Stimulated activated CD4-positive, alpha-beta T cell treated with anti-CD3 and anti-CD28 coated beads, Interleukin-4, amount 100 ng/mL, for 4 hours (primary cell): ENCODE data around the gene UBXN11.
A peak's percentile ranks its signal among the peaks of the same experiment; 100 is the strongest.

Source experiments
- DNase-seq, 2 experiments: peaks; one replicate each; pipeline ENCODE4 v3.0.0-alpha.2; 2020

Gene UBXN11

DNA sequence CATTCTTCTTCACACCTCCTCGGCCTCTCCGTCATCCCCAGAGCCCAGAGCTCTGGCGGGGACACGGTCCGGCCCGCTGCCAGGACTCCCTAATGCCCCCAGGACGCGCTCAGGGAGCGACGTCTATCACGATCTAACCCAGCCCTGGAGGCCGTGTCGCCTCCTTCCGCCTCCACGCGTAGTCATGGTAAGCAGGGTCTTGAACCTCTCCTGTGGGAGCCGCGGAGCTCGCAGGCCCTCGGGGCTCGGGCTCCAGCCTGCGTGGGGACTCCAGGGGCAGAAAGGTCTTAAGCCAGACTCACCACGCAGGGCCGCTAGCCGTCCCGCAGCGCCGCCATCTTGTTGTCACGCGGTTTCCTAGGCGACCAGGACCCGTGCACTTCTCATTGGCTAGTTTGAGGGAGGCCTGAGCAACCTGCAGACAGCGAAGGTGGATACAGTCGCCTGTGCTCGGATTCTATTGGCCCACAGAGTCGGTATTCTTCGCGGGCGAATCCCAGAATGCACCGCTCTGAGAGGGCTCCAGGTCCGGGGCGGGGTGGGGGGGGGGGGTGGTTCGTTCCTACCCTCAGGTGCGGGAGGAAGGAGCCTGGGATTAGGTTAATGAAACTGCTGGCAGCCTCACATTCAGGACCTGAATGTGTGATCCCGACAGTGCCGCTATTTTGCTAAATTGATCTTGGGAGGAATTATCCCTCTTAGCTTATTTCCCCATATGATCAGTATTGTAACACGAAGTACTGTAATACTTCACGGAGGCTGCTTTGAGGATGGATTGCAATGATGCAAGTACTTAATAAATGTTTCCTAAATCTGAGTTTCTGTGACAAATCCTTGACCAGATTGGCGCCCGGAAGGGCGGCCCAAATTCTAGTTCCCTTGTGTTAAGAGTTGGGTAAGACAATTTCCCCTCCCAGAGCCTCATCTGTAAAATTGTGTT, at the start of gene UBXN11:
TSS of gene UBXN11 (minus strand) at position 347 of the 940 bp plus-strand sequence. CDS start 3,753 bp downstream, outside the sequence.
- peak; percentile 84 to 92 for DNase-seq

DNA sequence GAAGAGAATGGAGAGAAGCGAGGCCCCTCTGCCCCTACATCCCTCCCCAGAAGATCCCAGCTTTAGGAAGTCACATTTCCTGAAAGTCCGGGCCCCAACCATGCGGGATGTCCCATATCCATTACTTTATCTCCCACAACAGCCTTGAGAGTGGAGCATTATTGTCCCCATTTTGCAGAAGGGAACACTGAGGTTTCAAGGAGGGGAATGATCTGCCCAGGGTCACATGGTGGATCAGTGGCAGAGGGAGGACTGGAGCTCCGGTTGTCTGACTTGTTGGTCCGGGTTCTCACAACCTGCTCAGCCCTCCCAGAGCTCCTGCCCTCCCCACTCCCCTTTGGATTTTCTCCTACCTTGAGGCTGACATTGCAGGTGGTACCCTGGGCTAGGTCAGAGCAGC, 49.7 kb upstream of the UBXN11 start:
- DNase-seq, result no peak

DNA sequence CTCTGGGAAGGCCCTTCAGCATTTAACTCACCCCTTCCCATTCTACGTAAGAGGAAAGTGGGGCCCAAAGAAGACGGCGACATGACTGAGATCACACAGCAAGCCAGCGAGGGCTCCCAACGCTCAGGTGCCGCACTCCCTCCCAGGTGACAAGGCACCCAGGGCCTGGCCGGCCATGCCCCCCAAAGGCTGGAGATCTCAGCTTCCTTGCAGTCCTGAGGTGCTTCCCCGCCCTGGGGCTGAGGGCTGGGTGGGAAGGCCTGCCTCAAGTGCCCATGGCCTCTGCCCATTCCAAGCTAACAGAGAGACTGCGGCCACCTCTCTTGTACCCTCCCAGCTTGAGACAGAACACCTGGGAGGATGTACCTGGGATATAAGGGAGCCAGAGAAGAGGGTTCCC, 48.5 kb upstream of the UBXN11 start:
- DNase-seq, result no peak

DNA sequence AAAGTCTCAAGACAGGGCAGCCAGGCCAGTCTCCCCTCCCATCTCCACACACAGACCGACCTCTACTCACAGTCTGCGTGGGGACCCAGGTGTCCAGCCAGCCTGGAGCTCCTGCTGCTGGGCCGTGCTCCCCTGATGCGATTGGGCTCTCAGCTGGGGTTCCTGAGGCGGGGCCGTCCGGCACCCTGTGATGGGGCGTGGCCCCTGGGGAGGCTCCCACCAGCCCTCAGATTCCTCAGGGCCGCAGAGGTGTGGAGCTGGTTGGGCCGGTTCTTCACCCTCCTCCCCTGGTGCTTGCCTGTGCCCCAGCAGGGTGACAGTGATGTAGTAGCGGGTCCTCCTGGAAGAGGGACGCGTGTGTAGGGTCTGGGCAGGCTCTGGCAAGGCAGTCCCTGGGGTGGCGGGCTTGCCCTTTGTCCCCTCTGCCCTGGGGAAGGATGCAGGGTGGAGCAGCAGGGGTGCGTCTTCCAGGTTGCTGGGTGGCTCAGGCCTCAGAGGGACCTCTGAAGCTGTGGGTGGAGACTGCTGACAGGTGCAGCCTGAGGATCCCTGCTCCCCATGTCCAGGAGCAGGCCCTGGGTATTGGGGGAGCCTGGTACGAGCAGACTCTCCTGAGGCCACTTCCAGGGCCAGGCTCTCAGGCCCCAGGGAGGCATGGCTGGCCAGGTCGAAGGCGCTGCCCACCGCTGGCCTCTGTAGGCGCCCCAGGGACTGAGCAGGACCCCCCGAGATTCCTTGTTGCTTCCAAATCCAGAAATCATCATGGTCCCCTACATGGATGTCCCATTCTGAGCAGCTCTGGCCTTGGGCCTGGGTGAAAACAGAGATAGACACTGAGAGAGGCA, 47.8 kb upstream of the UBXN11 start, which contains the start of gene CRYBG2:
TSS of gene CRYBG2 (minus strand) at position 155 of the 845 bp plus-strand sequence. CDS start 7,473 bp downstream, outside the sequence.
- no peak for DNase-seq

GRCh38 chr1:26353210-26353859, 46.9 kb upstream of the UBXN11 start:
- no peak for DNase-seq

DNA sequence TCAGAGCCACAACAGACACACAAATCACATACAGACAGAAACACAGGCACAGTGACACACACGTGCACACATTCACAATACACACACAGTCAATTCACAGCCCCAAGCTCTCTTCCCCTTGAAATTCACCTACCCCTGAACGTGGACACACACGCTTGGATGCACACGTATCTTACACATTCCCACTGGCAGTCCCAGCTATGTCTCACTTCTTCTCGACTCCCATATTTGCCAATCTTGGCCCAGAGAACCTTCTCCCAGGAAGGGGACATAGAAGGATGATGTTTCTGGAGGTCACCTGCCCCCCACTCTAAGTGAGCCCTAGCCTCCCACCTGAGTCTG, 45.9 kb upstream of the UBXN11 start:
- no peak for DNase-seq

- DNase-seq, result no peak
These were observed 45.3 kb upstream of the UBXN11 start for GRCh38 chr1:26351590-26352337.

DNA sequence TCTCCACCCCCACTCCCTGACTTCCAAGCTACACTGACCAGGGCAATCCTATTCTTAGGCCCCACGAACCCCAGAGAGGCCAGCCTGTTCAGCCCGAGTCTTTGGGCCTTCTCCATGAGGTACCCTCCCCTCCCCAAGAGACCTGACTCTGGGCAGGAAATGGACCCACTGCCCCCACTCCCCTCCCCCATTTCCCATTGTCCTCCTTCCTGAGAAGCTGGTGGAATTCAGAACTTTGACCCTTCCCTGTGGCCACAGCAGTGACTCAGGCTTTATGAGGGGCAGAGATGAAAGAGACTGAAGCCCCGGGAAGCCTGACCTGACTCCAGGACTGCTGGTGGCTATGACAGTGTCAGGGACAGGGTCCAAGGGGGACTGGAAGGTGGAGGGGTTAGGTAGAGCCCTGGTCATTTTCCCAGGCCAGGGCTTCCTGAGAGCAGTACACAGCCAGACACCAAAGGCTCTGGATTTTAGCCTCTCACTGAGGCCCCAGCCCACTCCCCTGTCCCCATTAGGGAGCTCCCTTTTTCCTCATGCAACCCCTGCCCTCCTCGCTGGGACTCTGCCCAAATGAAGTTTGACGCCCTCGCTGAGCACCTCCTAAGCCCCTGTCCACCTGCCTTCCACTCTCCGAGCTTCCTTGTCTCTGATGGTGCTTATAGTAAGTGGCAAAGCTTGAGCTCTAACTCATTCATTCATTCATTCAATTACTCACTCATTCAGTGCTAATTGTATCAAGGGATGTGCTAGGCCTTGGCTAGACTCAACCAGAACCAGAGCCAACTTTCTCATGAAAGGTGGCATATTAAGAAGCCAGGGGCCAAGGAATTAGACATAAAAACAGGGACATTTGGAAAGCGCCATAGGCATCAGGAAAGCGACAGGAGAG, 44.5 kb upstream of the UBXN11 start:
- no peak for DNase-seq

GRCh38 chr1:26350343-26350700, 43.9 kb upstream of the UBXN11 start:
- no peak for DNase-seq

DNA sequence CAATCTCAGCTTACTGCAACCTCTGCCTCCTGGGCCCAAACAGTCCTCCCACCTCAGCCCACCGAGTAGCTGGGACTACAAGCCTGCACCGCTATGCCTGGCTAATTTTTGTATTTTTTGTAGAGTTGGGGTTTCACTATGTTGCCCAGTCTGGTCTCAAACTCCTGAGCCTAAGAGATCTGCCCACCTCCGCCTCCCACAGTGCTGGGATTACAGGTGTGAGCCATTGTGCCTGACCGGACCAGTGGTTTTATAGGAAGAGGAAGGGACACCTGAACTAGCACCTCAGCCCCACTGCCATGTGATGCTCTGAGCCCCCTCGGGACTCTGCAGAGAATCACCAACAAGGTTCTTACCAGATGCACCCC, 43.4 kb upstream of the UBXN11 start:
- no peak for DNase-seq

GRCh38 chr1:26349188-26349876, 42.9 kb upstream of the UBXN11 start:
- DNase-seq, result no peak

GRCh38 chr1:26346274-26347033, 40.0 kb upstream of the UBXN11 start:
- DNase-seq, result no peak

- DNase-seq, result no peak
These were observed 39.3 kb upstream of the UBXN11 start for GRCh38 chr1:26345718-26346117.

GRCh38 chr1:26344147-26344920, 37.9 kb upstream of the UBXN11 start:
- DNase-seq, result no peak

GRCh38 chr1:26340047-26340481, 33.6 kb upstream of the UBXN11 start:
- DNase-seq, result no peak

- DNase-seq, result no peak
These were observed 32.2 kb upstream of the UBXN11 start for GRCh38 chr1:26338670-26339069.

- DNase-seq, result no peak
These were observed 31.2 kb upstream of the UBXN11 start for GRCh38 chr1:26337625-26338024.

DNA sequence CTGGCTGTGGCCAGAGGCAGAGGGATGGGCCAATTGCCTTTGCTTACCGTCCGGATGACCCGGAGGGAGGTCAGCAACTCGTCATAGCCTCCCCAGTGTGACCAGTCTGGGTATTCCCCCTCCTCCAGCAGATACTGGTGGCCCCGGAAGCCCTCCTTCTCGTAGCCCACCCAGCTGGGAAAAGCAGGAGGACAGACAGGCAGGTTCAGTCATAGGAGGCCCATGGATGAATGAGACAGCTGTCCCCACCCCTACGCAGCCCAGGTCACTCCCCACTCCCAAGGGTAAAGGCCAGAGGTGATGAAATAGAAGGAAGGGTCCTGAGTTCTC, 30.7 kb upstream of the UBXN11 start:
- no peak for DNase-seq

DNA sequence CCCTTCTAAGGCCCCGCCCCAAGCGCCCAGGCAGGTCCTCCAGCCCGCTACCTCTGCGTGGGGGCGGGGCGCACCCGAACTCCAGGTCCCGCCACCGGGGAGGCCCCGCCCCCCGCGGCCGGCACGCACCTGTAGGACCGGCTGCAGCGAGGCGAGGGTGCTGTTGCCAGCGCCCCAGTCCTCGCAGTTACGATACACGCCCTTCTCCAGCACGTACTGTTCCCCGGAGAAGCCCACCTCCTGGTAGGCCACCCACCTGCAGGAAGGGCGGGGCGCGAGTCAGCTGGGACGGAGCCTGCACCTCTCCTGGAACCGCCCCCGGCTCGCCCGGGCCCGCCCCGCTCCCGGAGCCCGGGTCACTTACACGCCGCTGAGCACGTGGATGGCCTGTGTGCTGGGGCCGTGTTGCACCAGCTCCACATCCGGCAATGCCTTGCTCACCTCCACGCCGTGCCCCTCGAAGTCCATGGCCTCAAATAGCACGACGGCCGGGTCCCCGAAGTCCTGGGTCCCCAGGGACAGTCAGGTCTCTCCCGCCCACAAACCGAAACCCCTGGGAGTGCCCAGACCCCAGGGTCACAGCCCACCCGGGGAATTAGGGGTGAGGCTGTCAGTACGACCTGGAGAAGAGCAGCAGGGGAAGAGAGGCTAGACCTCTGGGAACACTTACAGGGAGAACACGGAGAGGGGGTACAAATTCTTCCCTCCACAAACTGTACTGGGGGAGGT, 30.2 kb upstream of the UBXN11 start:
- peak; percentile 86 to 87 for DNase-seq
